Measurements from ENCODE around the gene KRT82. TPM values are rescaled to one million over a fixed set of nuclear protein-coding genes. Genes with fewer than 3 reads are reported as not detected.

KRT82 gene
- total and polyA plus RNA-seq, 7 donors: not detected

- 71 to 79% (median 74%) methylated on average over 9 of the region's 9 CpGs for WGBS, 3 donors
- DNase-seq (no peak), ATAC-seq (no peak)
- no peak overlapping the region for H3K27ac ChIP-seq
- intact Hi-C loops (cut with DNase I): no loop called here
- H3K27me3 ChIP-seq (ENCODE audit: insufficient read depth in 3 of 3, low read length in 2 of 3): peaks cover 0 to 35% (median 0%) of the 10 kb centered on the region in 3 donors
- H3K4me1 ChIP-seq: no peaks in the 10 kb centered on the region
- H3K36me3 ChIP-seq (ENCODE audit: insufficient read depth in 1 of 2, low read depth in 1 of 2): no peaks in the 10 kb centered on the region
- TF ChIP-seq, protein P1, sequence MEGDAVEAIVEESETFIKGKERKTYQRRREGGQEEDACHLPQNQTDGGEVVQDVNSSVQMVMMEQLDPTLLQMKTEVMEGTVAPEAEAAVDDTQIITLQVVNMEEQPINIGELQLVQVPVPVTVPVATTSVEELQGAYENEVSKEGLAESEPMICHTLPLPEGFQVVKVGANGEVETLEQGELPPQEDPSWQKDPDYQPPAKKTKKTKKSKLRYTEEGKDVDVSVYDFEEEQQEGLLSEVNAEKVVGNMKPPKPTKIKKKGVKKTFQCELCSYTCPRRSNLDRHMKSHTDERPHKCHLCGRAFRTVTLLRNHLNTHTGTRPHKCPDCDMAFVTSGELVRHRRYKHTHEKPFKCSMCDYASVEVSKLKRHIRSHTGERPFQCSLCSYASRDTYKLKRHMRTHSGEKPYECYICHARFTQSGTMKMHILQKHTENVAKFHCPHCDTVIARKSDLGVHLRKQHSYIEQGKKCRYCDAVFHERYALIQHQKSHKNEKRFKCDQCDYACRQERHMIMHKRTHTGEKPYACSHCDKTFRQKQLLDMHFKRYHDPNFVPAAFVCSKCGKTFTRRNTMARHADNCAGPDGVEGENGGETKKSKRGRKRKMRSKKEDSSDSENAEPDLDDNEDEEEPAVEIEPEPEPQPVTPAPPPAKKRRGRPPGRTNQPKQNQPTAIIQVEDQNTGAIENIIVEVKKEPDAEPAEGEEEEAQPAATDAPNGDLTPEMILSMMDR (IDR thresholded peaks at IDR 0.05): no peak
- H3K9me3 ChIP-seq: no peaks in the 10 kb centered on the region
- no peak overlapping the region for H3K4me3 ChIP-seq
Measured at GRCh38 chr12:52436828-52437474, 30.8 kb upstream of the KRT82 start.

DNA sequence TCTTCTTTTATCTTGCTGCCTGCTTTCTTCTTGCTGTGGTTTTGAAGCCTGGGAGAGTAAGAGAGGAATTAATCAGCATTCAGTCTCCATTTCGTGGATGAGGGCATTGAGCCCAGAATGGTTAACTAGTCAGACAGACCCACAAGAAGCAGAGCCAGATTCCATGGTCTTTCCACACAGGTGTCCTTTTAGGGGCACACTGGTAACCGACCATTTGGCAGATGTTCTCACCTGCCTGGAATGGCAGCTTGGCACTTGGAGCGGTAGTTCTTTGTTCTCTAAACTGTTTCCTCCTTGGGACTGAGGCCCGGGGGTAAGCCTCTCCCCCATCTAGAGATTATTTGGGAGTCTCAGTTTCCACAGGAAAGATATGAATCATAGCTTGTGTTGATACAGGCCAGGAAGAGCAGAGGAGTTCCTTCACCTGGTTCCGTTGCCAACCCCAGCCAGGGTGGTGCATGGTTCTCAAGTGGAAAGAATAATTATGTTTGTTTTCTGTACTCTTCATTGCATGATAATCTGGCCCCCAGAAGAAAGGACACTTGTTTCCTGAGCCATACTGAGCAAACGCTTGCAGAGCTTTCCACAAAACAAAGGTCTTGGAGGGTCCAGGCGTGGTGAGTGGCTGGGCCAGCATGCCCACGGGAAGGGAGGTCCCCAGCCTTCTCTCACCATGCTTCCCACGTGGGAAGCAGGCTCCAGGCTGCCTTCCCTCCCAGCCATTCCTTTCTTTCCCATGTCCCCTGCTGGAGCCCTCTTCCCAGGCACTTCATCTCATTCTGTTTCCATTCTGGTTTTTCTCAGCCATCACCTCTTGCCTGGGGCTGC is 30.1 kb upstream of the KRT82 start:
- Histone ChIP-seq H3K9me3 (no peaks in the 10 kb centered on the region), H3K27me3 (ENCODE audit: insufficient read depth in 3 of 3, low read length in 2 of 3) (peaks cover 0 to 30% (median 0%) of the 10 kb centered on the region in 3 donors), H3K4me1 (no peaks in the 10 kb centered on the region), H3K27ac (no peak overlapping the region), H3K36me3 (ENCODE audit: insufficient read depth in 1 of 2, low read depth in 1 of 2) (no peaks in the 10 kb centered on the region), H3K4me3 (no peak overlapping the region)
- 39 to 50% (median 39%) methylated on average over 9 of the region's 9 CpGs for WGBS, 3 donors
- ATAC-seq (no peak), DNase-seq (no peak)
- TF ChIP-seq, protein P1 (IDR thresholded peaks at IDR 0.05): no peak
- intact Hi-C loops (cut with DNase I): no loop called here

- 70 to 85% (median 72%) methylated on average over 6 of the region's 6 CpGs for WGBS, 3 donors
- ATAC-seq (no peak), DNase-seq (no peak)
- Histone ChIP-seq H3K36me3 (ENCODE audit: insufficient read depth in 1 of 2, low read depth in 1 of 2) (no peaks in the 10 kb centered on the region), H3K4me1 (no peaks in the 10 kb centered on the region), H3K27ac (no peak overlapping the region), H3K9me3 (no peaks in the 10 kb centered on the region), H3K27me3 (ENCODE audit: insufficient read depth in 3 of 3, low read length in 2 of 3) (peaks cover 0 to 24% (median 1%) of the 10 kb centered on the region in 3 donors), H3K4me3 (no peak overlapping the region)
- intact Hi-C loops (cut with DNase I): no loop called here
- TF ChIP-seq, protein P1 (IDR thresholded peaks at IDR 0.05): no peak
Measured at GRCh38 chr12:52435659-52435999, 29.5 kb upstream of the KRT82 start.

- WGBS, 3 donors: 83 to 88% (median 85%) methylated on average over 6 of the region's 6 CpGs
- H3K27ac ChIP-seq: no peak overlapping the region
- intact Hi-C loops (cut with DNase I): no loop called here
- H3K36me3 ChIP-seq (ENCODE audit: insufficient read depth in 1 of 2, low read depth in 1 of 2): no peaks in the 10 kb centered on the region
- no peak for ATAC-seq
- no peak overlapping the region for H3K4me3 ChIP-seq
- TF ChIP-seq, protein P1 (IDR thresholded peaks at IDR 0.05): no peak
- peaks cover 0 to 20% (median 2%) of the 10 kb centered on the region in 3 donors for H3K27me3 ChIP-seq (ENCODE audit: insufficient read depth in 3 of 3, low read length in 2 of 3)
- DNase-seq: no peak
- no peaks in the 10 kb centered on the region for H3K4me1 ChIP-seq
- H3K9me3 ChIP-seq: no peaks in the 10 kb centered on the region
Measured at GRCh38 chr12:52434760-52435530, 28.8 kb upstream of the KRT82 start.
